ENCODE measurements around the gene ARMC9.
"Not testable (repeated sequence)": the region's sequence is repeated elsewhere in the genome, so short reads cannot be mapped to it uniquely, and the experiment has no call there.

Gene ARMC9

GRCh38 chr2:231405601-231406367 lies 207.4 kb downstream of the ARMC9 start:
- DNase-seq: peak; percentile 50

- DNase-seq: not testable (repeated sequence)
Observed at GRCh38 chr2:231407686-231408085, 209.3 kb downstream of the ARMC9 start.

GRCh38 chr2:231408304-231408703 lies 209.9 kb downstream of the ARMC9 start:
- DNase-seq: not testable (repeated sequence)

GRCh38 chr2:231409776-231410175 lies 211.3 kb downstream of the ARMC9 start:
- no peak for DNase-seq

- no peak for DNase-seq
Observed at GRCh38 chr2:231410293-231411004, 212.0 kb downstream of the ARMC9 start.

GRCh38 chr2:231411237-231411636 lies 212.8 kb downstream of the ARMC9 start:
- no peak for DNase-seq

GRCh38 chr2:231411831-231412617 lies 213.6 kb downstream of the ARMC9 start:
- peak; percentile 71 for DNase-seq

- no peak for DNase-seq
Observed at GRCh38 chr2:231412618-231412963, 214.2 kb downstream of the ARMC9 start.

- no peak for DNase-seq
Observed at GRCh38 chr2:231413456-231413855, 215.0 kb downstream of the ARMC9 start.

- DNase-seq: no peak
Observed at GRCh38 chr2:231413921-231414476, 215.6 kb downstream of the ARMC9 start.

GRCh38 chr2:231415029-231415428 lies 216.6 kb downstream of the ARMC9 start:
- no peak for DNase-seq

- DNase-seq: no peak
Observed at GRCh38 chr2:231418820-231419640, 220.6 kb downstream of the ARMC9 start.

- no peak for DNase-seq
Observed at GRCh38 chr2:231421051-231421580, 222.7 kb downstream of the ARMC9 start.

- DNase-seq: no peak
Observed at GRCh38 chr2:231422056-231422455, 223.6 kb downstream of the ARMC9 start.

GRCh38 chr2:231423176-231423575 lies 224.7 kb downstream of the ARMC9 start:
- DNase-seq: no peak

Data from CD4-positive, alpha-beta T cell treated with Interleukin-21 for 1 hour (primary cell).